GM18867 (cell line): ENCODE measurements around the gene HOXD4.

Experiments
- ATAC-seq: cut with Tn5 transposase; IDR thresholded peaks from one replicate; pipeline ENCODE4 v1.9.1; 2021; ENCODE audit warnings: mild to moderate bottlenecking, moderate library complexity; ENCODE audit not compliant: unreplicated experiment

Gene HOXD4

GRCh38 chr2:176170602-176171305, 19.4 kb downstream of the HOXD4 start:
- no peak for ATAC-seq

DNA sequence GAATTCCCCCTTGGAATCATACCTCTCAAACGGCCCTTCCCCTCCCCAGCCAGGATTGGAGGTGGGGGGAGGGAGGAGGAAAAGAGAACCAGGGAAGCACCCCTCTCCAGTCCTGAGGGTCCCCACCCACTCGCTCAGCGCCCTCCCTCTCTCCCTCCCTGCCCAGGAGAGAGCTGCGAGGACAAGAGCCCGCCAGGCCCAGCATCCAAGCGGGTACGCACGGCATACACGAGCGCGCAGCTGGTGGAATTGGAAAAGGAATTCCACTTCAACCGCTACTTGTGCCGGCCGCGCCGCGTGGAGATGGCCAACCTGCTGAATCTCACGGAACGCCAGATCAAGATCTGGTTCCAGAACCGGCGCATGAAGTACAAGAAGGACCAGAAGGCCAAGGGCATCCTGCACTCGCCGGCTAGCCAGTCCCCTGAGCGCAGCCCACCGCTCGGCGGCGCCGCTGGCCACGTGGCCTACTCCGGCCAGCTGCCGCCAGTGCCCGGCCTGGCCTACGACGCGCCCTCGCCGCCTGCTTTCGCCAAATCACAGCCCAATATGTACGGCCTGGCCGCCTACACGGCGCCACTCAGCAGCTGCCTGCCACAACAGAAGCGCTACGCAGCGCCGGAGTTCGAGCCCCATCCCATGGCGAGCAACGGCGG, 20.1 kb downstream of the HOXD4 start:
- no peak for ATAC-seq

GRCh38 chr2:176172007-176172894, 20.9 kb downstream of the HOXD4 start:
- ATAC-seq: no peak

- no peak for ATAC-seq
Measured at GRCh38 chr2:176172895-176173566, 21.7 kb downstream of the HOXD4 start.

DNA sequence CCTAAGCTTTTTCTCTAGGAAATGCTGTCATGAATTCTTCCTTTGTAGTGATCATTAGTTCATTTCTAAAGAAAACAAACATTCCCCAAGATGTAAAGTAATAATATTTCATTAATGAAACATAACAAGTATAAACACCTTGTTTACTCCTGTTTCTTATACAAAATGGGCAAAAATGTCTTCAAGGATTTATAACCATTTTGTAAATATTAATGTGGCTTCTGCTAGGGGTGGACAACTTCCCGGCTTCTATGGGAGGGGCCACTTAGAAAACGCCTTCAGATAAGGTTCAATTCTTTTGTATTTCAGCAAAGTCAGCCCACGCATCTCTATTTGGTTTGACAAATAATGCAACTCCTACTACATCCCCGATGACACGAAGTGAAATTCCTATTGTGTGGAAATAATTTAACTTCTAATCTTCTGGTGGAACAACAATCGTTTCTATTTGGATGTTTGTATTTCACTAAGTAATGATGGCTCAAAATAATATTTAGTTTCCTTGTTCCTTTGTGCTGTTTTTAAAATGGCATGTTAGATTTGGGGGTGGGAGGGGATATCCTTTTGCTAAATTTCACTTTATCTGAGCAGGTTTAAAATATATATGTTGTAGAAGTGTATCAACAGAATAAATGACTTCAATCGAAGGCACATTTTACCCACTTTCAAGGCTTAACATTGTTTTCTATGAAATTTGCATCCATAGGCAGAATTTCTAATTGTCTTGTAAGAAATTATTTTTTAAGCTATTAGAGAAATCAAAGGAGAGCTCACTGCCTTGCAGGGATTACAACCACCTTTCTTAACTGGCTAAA, 22.4 kb downstream of the HOXD4 start:
- no peak for ATAC-seq

- no peak for ATAC-seq
Measured at GRCh38 chr2:176174382-176174823, 23.1 kb downstream of the HOXD4 start.

GRCh38 chr2:176174824-176175708, 23.7 kb downstream of the HOXD4 start:
- ATAC-seq: no peak

- no peak for ATAC-seq
Measured at GRCh38 chr2:176175709-176176607, 24.6 kb downstream of the HOXD4 start.

- peak; percentile 20 for ATAC-seq
Measured at GRCh38 chr2:176177580-176178037, 26.3 kb downstream of the HOXD4 start.

DNA sequence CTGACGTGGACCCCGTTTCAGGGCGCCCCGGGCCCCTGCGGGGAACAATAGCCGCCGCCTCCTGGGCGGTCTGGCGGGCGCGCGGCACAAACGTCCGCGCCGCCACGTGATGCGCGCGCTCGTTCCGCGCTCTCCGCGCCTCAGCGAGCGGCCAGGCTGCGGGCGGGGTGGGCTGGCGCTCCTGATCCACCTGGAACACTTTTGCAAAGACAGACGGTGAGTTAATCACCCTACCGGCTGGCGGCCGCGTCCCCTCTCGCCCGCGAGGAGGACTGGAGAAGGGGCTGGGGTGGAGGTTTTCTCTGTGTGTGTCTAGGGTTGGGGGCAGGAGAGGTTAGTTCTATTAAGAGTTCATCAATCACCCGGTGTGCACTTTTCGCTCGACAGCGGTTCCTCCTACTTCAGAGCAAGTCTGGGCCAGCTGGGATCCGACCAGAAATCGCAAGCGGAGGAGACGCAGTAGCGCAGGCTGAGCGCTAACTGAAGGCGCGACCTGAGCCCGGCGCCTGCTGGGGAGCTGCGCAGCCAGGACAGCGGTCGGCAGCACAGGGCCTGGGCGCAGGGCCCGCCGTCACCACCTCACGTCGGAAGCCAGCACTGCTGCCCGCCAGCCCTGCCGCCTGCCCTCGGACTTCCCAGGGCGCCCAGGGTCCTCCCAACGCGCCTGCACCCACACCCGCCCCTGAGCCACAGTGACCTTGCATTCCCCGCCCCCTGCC, 26.8 kb downstream of the HOXD4 start:
- peak; percentile 53 for ATAC-seq

DNA sequence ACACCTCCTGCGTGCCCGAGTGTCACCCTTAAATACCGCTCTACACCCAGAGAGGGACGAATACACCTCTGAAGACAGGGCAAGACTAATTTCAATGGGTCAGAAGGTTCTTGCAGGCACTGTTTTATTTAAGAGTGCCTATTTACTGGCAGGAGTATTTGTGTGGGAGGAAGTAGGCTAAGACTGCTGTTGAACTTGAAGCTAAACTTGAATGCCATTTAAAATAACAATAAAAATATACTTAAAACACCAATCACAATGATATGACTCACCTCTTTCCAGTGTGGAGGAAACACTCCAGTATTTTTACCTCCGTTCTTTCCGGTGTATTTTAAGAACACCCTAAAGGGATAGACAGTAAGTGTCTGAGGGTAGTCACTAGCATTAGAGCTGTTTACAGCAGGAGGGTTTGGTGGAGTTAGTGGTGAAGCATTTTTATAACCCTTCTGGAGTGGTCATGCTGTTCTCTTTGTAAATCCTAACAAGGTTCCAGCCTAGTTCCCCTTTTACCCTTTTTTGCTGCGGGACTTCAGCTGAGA, 27.5 kb downstream of the HOXD4 start:
- ATAC-seq: no peak

- no peak for ATAC-seq
Measured at GRCh38 chr2:176181551-176181950, 30.2 kb downstream of the HOXD4 start.

GRCh38 chr2:176182671-176183070, 31.3 kb downstream of the HOXD4 start:
- no peak for ATAC-seq

- no peak for ATAC-seq
Measured at GRCh38 chr2:176184749-176185148, 33.4 kb downstream of the HOXD4 start.

- ATAC-seq: no peak
Measured at GRCh38 chr2:176186024-176186423, 34.7 kb downstream of the HOXD4 start.

GRCh38 chr2:176187200-176187898, 36.0 kb downstream of the HOXD4 start:
- no peak for ATAC-seq
